ENCODE results near the gene SNTG2. TPM values are rescaled to one million over a fixed set of nuclear protein-coding genes. Genes with fewer than 3 reads are reported as not detected.

Gene SNTG2
- total and polyA plus RNA-seq, 10 donors = 1.9 to 59.4 (median 18.3) TPM

- Histone ChIP-seq H3K36me3 (no peaks in the 10 kb centered on the region), H3K4me1 (no peaks in the 10 kb centered on the region), H3K4me3 (no peak overlapping the region), H3K27ac (no peak overlapping the region), H3K27me3 (replicated peaks in 1 of 7) (peaks cover 0 to 30% (median 0%) of the 10 kb centered on the region in 7 donors), H3K9me3 (peaks cover 0 to 19% (median 5%) of the 10 kb centered on the region in 8 donors)
- intact Hi-C loops (cut with DNase I; ENCODE audit: low total_unique reads) = no loop called here
- no peak for DNase-seq
- TF ChIP-seq POLR2A (IDR thresholded peaks at IDR 0.05) = no peak
- TF ChIP-seq, protein P1, sequence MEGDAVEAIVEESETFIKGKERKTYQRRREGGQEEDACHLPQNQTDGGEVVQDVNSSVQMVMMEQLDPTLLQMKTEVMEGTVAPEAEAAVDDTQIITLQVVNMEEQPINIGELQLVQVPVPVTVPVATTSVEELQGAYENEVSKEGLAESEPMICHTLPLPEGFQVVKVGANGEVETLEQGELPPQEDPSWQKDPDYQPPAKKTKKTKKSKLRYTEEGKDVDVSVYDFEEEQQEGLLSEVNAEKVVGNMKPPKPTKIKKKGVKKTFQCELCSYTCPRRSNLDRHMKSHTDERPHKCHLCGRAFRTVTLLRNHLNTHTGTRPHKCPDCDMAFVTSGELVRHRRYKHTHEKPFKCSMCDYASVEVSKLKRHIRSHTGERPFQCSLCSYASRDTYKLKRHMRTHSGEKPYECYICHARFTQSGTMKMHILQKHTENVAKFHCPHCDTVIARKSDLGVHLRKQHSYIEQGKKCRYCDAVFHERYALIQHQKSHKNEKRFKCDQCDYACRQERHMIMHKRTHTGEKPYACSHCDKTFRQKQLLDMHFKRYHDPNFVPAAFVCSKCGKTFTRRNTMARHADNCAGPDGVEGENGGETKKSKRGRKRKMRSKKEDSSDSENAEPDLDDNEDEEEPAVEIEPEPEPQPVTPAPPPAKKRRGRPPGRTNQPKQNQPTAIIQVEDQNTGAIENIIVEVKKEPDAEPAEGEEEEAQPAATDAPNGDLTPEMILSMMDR (IDR thresholded peaks at IDR 0.05 in 8 of 11, conservative IDR thresholded peaks at IDR 0.05 in 3 of 11) = no peak
- TF ChIP-seq POLR2AphosphoS5 (IDR thresholded peaks at IDR 0.05) = no peak
- WGBS, 5 donors = 55 to 65% (median 60%) methylated on average over 12 of the region's 12 CpGs
Measured at GRCh38 chr2:904246-905024, 46.2 kb upstream of the SNTG2 start.

DNA sequence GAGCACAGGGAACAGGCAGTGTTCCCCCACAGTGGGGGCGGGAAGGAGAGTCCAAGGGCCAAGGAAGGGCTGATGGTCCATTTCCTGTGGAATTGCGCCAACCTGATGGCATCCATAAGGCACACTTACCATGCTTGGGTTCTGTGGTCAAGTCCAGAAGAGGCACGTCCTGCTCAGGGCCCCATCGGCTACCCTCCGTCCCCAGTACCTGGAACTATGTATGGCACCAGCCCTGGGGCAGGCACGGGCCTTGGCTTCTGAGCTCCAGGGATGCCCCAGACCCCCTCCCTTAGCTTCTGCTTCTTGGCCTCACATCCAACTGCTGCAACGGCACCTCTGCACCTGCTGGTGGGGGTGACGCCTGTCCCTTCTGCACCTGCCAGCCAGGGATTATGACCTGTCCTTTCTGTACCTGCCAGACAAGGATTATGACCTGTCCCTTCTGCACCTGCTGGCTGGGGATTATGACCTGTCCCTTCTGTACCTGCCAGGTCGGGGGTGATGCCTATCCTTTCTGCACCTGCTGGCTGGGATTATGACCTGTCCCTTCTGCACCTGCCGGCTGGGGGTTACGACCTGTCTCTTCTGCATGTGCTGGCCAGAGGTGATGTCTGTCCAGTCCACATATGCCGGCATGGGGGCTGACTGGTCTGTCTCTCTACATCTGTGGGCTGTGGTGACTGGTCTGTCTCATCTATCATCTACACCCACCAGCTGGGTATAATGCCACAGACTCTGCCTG lies 45.4 kb upstream of the SNTG2 start:
- 76 to 88% (median 80%) methylated on average over 8 to 12 of the region's 12 CpGs for WGBS, 5 donors
- no peaks in the 10 kb centered on the region for H3K4me1 ChIP-seq
- DNase-seq = no peak

GRCh38 chr2:905833-906140 lies 44.9 kb upstream of the SNTG2 start:
- H3K36me3 ChIP-seq = no peaks in the 10 kb centered on the region
- 75 to 92% (median 88%) methylated on average over 3 to 5 of the region's 5 CpGs for WGBS, 5 donors
- H3K4me1 ChIP-seq = no peaks in the 10 kb centered on the region
- intact Hi-C loops (cut with DNase I; ENCODE audit: low total_unique reads) = no loop called here
- peaks cover 0 to 19% (median 4%) of the 10 kb centered on the region in 8 donors for H3K9me3 ChIP-seq
- peaks cover 0 to 30% (median 0%) of the 10 kb centered on the region in 7 donors for H3K27me3 ChIP-seq (replicated peaks in 1 of 7)
- no peak overlapping the region for H3K4me3 ChIP-seq
- TF ChIP-seq, protein P1 (IDR thresholded peaks at IDR 0.05 in 8 of 11, conservative IDR thresholded peaks at IDR 0.05 in 3 of 11) = no peak
- no peak for TF ChIP-seq POLR2A (IDR thresholded peaks at IDR 0.05)
- TF ChIP-seq POLR2AphosphoS5 (IDR thresholded peaks at IDR 0.05) = no peak
- H3K27ac ChIP-seq = no peak overlapping the region
- DNase-seq = no peak

More for the DNA sequence above, 45.4 kb upstream of the SNTG2 start:
- H3K9me3 ChIP-seq = peaks cover 0 to 17% (median 3%) of the 10 kb centered on the region in 8 donors
- no peaks in the 10 kb centered on the region for H3K36me3 ChIP-seq
- H3K4me3 ChIP-seq = no peak overlapping the region
- intact Hi-C loops (cut with DNase I; ENCODE audit: low total_unique reads) = no loop called here
- no peak for TF ChIP-seq POLR2A (IDR thresholded peaks at IDR 0.05)
- TF ChIP-seq POLR2AphosphoS5 (IDR thresholded peaks at IDR 0.05) = no peak
- TF ChIP-seq, protein P1 (IDR thresholded peaks at IDR 0.05 in 8 of 11, conservative IDR thresholded peaks at IDR 0.05 in 3 of 11) = no peak
- H3K27me3 ChIP-seq (replicated peaks in 1 of 7) = peaks cover 0 to 30% (median 0%) of the 10 kb centered on the region in 7 donors
- no peak overlapping the region for H3K27ac ChIP-seq

- TF ChIP-seq, protein P1 (IDR thresholded peaks at IDR 0.05 in 8 of 11, conservative IDR thresholded peaks at IDR 0.05 in 3 of 11) = no peak
- no peak for TF ChIP-seq POLR2A (IDR thresholded peaks at IDR 0.05)
- 75 to 83% (median 78%) methylated on average over 7 of the region's 7 CpGs for WGBS, 5 donors
- Histone ChIP-seq H3K4me3 (no peak overlapping the region), H3K4me1 (no peaks in the 10 kb centered on the region), H3K27me3 (replicated peaks in 1 of 7) (peaks cover 0 to 24% (median 0%) of the 10 kb centered on the region in 7 donors), H3K27ac (no peak overlapping the region), H3K9me3 (peaks cover 0 to 13% (median 4%) of the 10 kb centered on the region in 8 donors), H3K36me3 (no peaks in the 10 kb centered on the region)
- intact Hi-C loops (cut with DNase I; ENCODE audit: low total_unique reads) = no loop called here
- DNase-seq = no peak
Measured at GRCh38 chr2:907706-908105, 42.9 kb upstream of the SNTG2 start.

All from spleen (tissue), 11 donors.